DOHH2 (cell line): ENCODE measurements around the gene MCM6.

ENCODE experiments used
- H3F3A ChIP-seq: fragments of 200-600 bp; sonication (generic), shearing (Covaris generic); 2 replicates; pipeline ENCODE4 v1.6.0; 2016; ENCODE audit warnings: antibody characterized with exemption, mild to moderate bottlenecking; ENCODE audit not compliant: control insufficient read depth, insufficient read depth
- H3K27ac ChIP-seq: fragments of 200-600 bp; sonication (generic); 2 replicates; pipeline ENCODE4 v1.5.1; 2014; ENCODE audit warnings: low read depth, mild to moderate bottlenecking, low read length, moderate library complexity
- H3K27me3 ChIP-seq: fragments of 200-600 bp; sonication (generic); 2 replicates; pipeline ENCODE4 v1.6.1; 2014; ENCODE audit warnings: mild to moderate bottlenecking, low read length, mixed read lengths; ENCODE audit not compliant: control insufficient read depth
- H3K36me3 ChIP-seq: fragments of 200-600 bp; sonication (generic); 2 replicates; pipeline ENCODE4 v1.6.1; 2014; ENCODE audit warnings: mild to moderate bottlenecking, low read length, moderate library complexity, mixed read lengths; ENCODE audit not compliant: control insufficient read depth
- H3K4me1 ChIP-seq: fragments of 200-600 bp; sonication (generic); 2 replicates; pipeline ENCODE4 v1.6.1; 2014; ENCODE audit warnings: mild to moderate bottlenecking, low read length, mixed read lengths; ENCODE audit not compliant: control insufficient read depth
- H3K4me2 ChIP-seq: fragments of 200-600 bp; sonication (generic); 2 replicates; pipeline ENCODE4 v1.6.0; 2014; ENCODE audit warnings: mild to moderate bottlenecking, low read length, moderate library complexity
- H3K4me3 ChIP-seq: fragments of 200-600 bp; sonication (generic); 2 replicates; pipeline ENCODE4 v1.5.1; 2014; ENCODE audit warnings: mild to moderate bottlenecking, low read length, mixed read lengths
- H3K79me2 ChIP-seq: fragments of 200-600 bp; sonication (generic); 2 replicates; pipeline ENCODE4 v1.6.1; 2014; ENCODE audit warnings: mild to moderate bottlenecking, low read length, mixed read lengths; ENCODE audit not compliant: control insufficient read depth
- H3K9me2 ChIP-seq: fragments of 200-600 bp; sonication (generic); replicated peaks from 2 replicates; pipeline ENCODE4 v1.6.1; 2014; ENCODE audit warnings: mild to moderate bottlenecking, low read length, mixed read lengths; ENCODE audit not compliant: control insufficient read depth
- H3K9me3 ChIP-seq: fragments of 200-600 bp; sonication (generic); 2 replicates; pipeline ENCODE4 v1.6.1; 2014; ENCODE audit warnings: antibody characterized with exemption, low read length, mixed read lengths; ENCODE audit not compliant: control insufficient read depth, insufficient read depth
- H4K20me1 ChIP-seq: fragments of 200-600 bp; sonication (generic); 2 replicates; pipeline ENCODE4 v1.6.0; 2014; ENCODE audit warnings: low read depth, mild to moderate bottlenecking, antibody characterized with exemption, low read length, moderate library complexity; ENCODE audit not compliant: control insufficient read depth, insufficient read depth
- CTCF ChIP-seq: fragments of 200-600 bp; sonication (generic); IDR thresholded peaks from one replicate; pipeline ENCODE4 v1.5.1; 2014; ENCODE audit warnings: antibody characterized with exemption, mild to moderate bottlenecking, low read depth, low read length; ENCODE audit not compliant: poor library complexity, severe bottlenecking
- EZH2phosphoT487 ChIP-seq: fragments of 200-600 bp; sonication (generic); IDR thresholded peaks from 2 replicates; pipeline ENCODE4 v1.6.1; 2017; ENCODE audit warnings: borderline replicate concordance, mild to moderate bottlenecking, antibody characterized with exemption, low read length, moderate library complexity, mixed read lengths

MCM6 gene

GRCh38 chr2:135826544-135826943 lies 49.7 kb downstream of the MCM6 start:
- TF ChIP-seq CTCF (no peak), EZH2phosphoT487 (no peak)
- no peaks in the 10 kb centered on the region for H4K20me1 ChIP-seq
- H3K9me2 ChIP-seq = no peaks in the 10 kb centered on the region
- no peaks in the 10 kb centered on the region for H3K27me3 ChIP-seq
- H3K9me3 ChIP-seq = no peaks in the 10 kb centered on the region
- no peak overlapping the region for H3K27ac ChIP-seq
- H3K4me3 ChIP-seq = no peak overlapping the region
- no peak overlapping the region for H3K4me2 ChIP-seq
- H3F3A ChIP-seq = no peaks in the 10 kb centered on the region
- H3K4me1 ChIP-seq = no peaks in the 10 kb centered on the region
- no peaks in the 10 kb centered on the region for H3K36me3 ChIP-seq
- no peaks in the 10 kb centered on the region for H3K79me2 ChIP-seq

- Histone ChIP-seq H3K9me2 (no peaks in the 10 kb centered on the region), H3K79me2 (no peaks in the 10 kb centered on the region), H3K9me3 (no peaks in the 10 kb centered on the region), H3K27me3 (no peaks in the 10 kb centered on the region), H3K27ac (no peak overlapping the region), H3K4me2 (no peak overlapping the region), H3F3A (no peaks in the 10 kb centered on the region), H3K4me1 (no peaks in the 10 kb centered on the region), H3K4me3 (no peak overlapping the region), H4K20me1 (no peaks in the 10 kb centered on the region), H3K36me3 (no peaks in the 10 kb centered on the region)
- TF ChIP-seq CTCF (no peak), EZH2phosphoT487 (no peak)
Observed at GRCh38 chr2:135825550-135826176, 50.6 kb downstream of the MCM6 start.

- Histone ChIP-seq H3K4me3 (no peak overlapping the region), H3K9me3 (no peaks in the 10 kb centered on the region), H3K36me3 (no peaks in the 10 kb centered on the region), H3K4me1 (no peaks in the 10 kb centered on the region), H3K79me2 (no peaks in the 10 kb centered on the region), H4K20me1 (no peaks in the 10 kb centered on the region), H3K27me3 (no peaks in the 10 kb centered on the region), H3K27ac (no peak overlapping the region), H3F3A (no peaks in the 10 kb centered on the region), H3K4me2 (no peak overlapping the region), H3K9me2 (no peaks in the 10 kb centered on the region)
- TF ChIP-seq EZH2phosphoT487 (no peak), CTCF (no peak)
Observed at GRCh38 chr2:135825131-135825530, 51.1 kb downstream of the MCM6 start.

- Histone ChIP-seq H3K79me2 (no peaks in the 10 kb centered on the region), H3F3A (no peaks in the 10 kb centered on the region), H3K27ac (no peak overlapping the region), H4K20me1 (no peaks in the 10 kb centered on the region), H3K9me2 (no peaks in the 10 kb centered on the region), H3K36me3 (no peaks in the 10 kb centered on the region), H3K9me3 (no peaks in the 10 kb centered on the region), H3K4me2 (no peak overlapping the region), H3K27me3 (no peaks in the 10 kb centered on the region), H3K4me1 (no peaks in the 10 kb centered on the region), H3K4me3 (no peak overlapping the region)
- TF ChIP-seq EZH2phosphoT487 (no peak), CTCF (no peak)
Observed at GRCh38 chr2:135822855-135823254, 53.4 kb downstream of the MCM6 start.
